Activated CD4-positive, alpha-beta T cell treated with anti-CD3 and anti-CD28 coated beads, Interleukin-2, amount 50 U/mL, for 48 hours (primary cell): ENCODE results near the gene MCRIP1.
"Not testable (repeated sequence)": the region's sequence is repeated elsewhere in the genome, so short reads cannot be mapped to it uniquely, and the experiment has no call there.

Experiments used
- DNase-seq, 2 experiments: peaks; one replicate each; pipeline ENCODE4 v3.0.0-alpha.2; 2020

The MCRIP1 gene

GRCh38 chr17:81840826-81841778 is 8.0 kb upstream of the MCRIP1 start:
- DNase-seq: no peak

GRCh38 chr17:81840059-81840458 is 7.0 kb upstream of the MCRIP1 start:
- not testable (repeated sequence) for DNase-seq

GRCh38 chr17:81839301-81839700 is 6.2 kb upstream of the MCRIP1 start:
- DNase-seq: no peak

- no peak for DNase-seq
These were observed 5.7 kb upstream of the MCRIP1 start for GRCh38 chr17:81838753-81839255.

GRCh38 chr17:81837641-81838040 is 4.5 kb upstream of the MCRIP1 start:
- no peak for DNase-seq

GRCh38 chr17:81834831-81835267 is 1.8 kb upstream of the MCRIP1 start, which contains the start of gene PPP1R27:
Gene PPP1R27 (minus strand): TSS chr17:81835050. CDS start chr17:81834953, 97 bp downstream.
- DNase-seq: no peak

- no peak for DNase-seq
These were observed 1.1 kb upstream of the MCRIP1 start for GRCh38 chr17:81833921-81834830.

- peak; percentile 56 to 64 for DNase-seq
These were observed 407 bp downstream of the MCRIP1 start for GRCh38 chr17:81832608-81833159.

GRCh38 chr17:81831957-81832607 is 1.0 kb downstream of the MCRIP1 start:
- DNase-seq: peak; percentile 49 to 62

GRCh38 chr17:81831563-81831956 is 1.5 kb downstream of the MCRIP1 start:
- DNase-seq: peak; percentile 23 to 42

GRCh38 chr17:81829858-81830257 is 3.2 kb downstream of the MCRIP1 start:
- DNase-seq: no peak

- DNase-seq: no peak
These were observed 4.4 kb downstream of the MCRIP1 start for GRCh38 chr17:81828656-81829055.

- no peak for DNase-seq
These were observed 7.1 kb downstream of the MCRIP1 start for GRCh38 chr17:81825841-81826466.

GRCh38 chr17:81824595-81824994 is 8.5 kb downstream of the MCRIP1 start:
- no peak for DNase-seq

GRCh38 chr17:81823820-81824550 is 9.1 kb downstream of the MCRIP1 start:
- DNase-seq: no peak

- no peak for DNase-seq
These were observed 9.9 kb downstream of the MCRIP1 start for GRCh38 chr17:81822996-81823819.

- no peak for DNase-seq
These were observed 10.8 kb downstream of the MCRIP1 start for GRCh38 chr17:81822312-81822637.

- DNase-seq: peak; percentile 36 to 48
These were observed 11.3 kb downstream of the MCRIP1 start for GRCh38 chr17:81821603-81822311.

GRCh38 chr17:81821147-81821546 is 11.9 kb downstream of the MCRIP1 start:
- DNase-seq: no peak

- no peak for DNase-seq
These were observed 13.4 kb downstream of the MCRIP1 start for GRCh38 chr17:81819708-81820107.
